Activated naive CD8-positive, alpha-beta T cell treated with anti-CD3 and anti-CD28 coated beads, Interleukin-2, amount 10 ng/mL, durations not matched to agents 7 days and 5 days (primary cell): Measurements from ENCODE around the gene TMEM151B. TPM values are rescaled to one million over a fixed set of nuclear protein-coding genes. Genes with fewer than 3 reads are reported as not detected.
A peak's percentile ranks its signal among the peaks of the same experiment; 100 is the strongest.

Source experiments
- ATAC-seq: fragments of 150-1000 bp; cut with Tn5 transposase; one replicate; pipeline ENCODE4 v1.10.0; 2021; ENCODE audit warnings: low read depth, moderate library complexity
- POLR2A ChIA-PET: fragments of 350-600 bp; sonication (Branson Sonifier 250); formaldehyde crosslinking; loops from one replicate; lab custom pipeline; 2021; ENCODE audit warnings: antibody characterized with exemption; lab: Charles Lee
- DNase-seq: peaks from one replicate; pipeline ENCODE4 v3.0.0; 2021
- H3K27ac Mint-ChIP-seq: one replicate; pipeline ENCODE4 v1.8.0; 2022; ENCODE audit warnings: mild to moderate bottlenecking, mixed read lengths
- H3K27me3 Mint-ChIP-seq: one replicate; pipeline ENCODE4 v1.8.0; 2022; ENCODE audit warnings: mild to moderate bottlenecking, moderate library complexity, mixed read lengths
- H3K36me3 Mint-ChIP-seq: one replicate; pipeline ENCODE4 v1.8.0; 2021; ENCODE audit warnings: mild to moderate bottlenecking, mixed read lengths
- H3K4me1 Mint-ChIP-seq: one replicate; pipeline ENCODE4 v1.8.0; 2021; ENCODE audit warnings: mixed read lengths
- H3K4me3 Mint-ChIP-seq: one replicate; pipeline ENCODE4 v1.8.0; 2022; ENCODE audit warnings: mild to moderate bottlenecking, moderate library complexity, mixed read lengths
- H3K9me3 Mint-ChIP-seq: one replicate; pipeline ENCODE4 v1.8.0; 2021; ENCODE audit warnings: mixed read lengths
- total RNA-seq, 2 experiments: library from RNA; stranded (reverse); gene quantifications; one replicate each; pipeline ENCODE4 v1.2.3, GENCODE V29; 2021

Gene TMEM151B
- total RNA-seq, 2 experiments from 2014 or later, result not detected

DNA sequence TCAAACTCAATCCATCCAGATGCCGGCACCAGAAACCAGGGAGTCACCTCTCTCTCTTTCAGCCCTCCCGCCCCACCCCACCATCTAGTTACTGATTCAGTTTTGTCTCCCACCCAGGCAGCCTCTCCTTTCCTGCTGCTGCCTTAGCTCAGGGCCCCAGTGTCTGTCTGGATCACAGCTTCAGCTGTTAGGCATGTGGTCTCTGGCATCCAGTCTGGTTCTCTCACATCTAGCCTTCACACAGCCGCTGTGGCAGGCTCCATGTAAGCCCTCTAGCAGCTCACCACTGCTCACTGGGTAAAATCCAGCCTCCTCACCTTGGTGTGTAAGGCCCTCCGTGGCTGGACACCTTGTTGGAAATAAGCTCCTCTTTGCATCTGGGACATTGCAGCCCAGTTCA, 21.6 kb downstream of the TMEM151B start:
- no peak overlapping the region for H3K4me3 Mint-ChIP-seq
- H3K9me3 Mint-ChIP-seq, result no peaks in the 10 kb centered on the region

DNA sequence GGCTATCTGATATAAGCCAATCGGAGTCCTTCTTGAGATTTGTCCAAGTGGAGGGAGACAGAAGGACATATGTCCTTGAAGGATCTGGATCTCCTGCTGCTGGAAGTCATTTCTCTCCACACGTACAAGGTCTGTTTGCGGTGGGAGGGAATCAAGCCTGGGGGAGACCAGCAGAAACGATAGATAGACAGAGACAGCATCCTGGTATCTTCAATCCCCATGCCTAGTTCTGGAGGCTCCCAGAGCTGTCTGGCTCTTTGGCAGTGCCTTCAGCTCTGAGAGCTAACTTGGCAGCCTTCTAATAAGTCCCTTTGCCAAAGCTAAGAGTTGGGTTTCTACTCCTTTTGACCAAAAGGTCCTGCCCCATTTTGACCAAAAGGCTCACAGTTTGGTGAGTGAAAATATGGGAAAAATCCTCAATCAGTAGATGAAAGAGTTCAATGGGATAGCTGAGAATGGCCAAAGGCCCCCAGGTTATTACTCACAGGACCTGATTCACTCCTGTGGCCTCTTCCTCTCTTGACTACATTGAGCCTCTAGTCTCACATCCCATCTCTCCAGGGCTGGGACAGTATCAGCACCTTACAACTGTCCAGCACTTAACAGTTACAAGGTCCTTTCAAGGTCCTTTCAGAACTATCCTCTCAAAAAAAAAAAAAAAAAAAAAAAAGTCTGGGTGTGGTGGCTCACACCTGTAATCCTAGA, 22.6 kb downstream of the TMEM151B start:
- Mint-ChIP-seq H3K27me3 (peaks cover 67% of the 10 kb centered on the region), H3K4me3 (no peak overlapping the region), H3K36me3 (no peaks in the 10 kb centered on the region), H3K4me1 (peaks cover 2% of the 10 kb centered on the region), H3K27ac (no peak overlapping the region), H3K9me3 (no peaks in the 10 kb centered on the region)
- ATAC-seq, result no peak
- POLR2A ChIA-PET, result interaction anchor here (0.7 kb wide), 2 partner anchors 19 to 604 kb away, joined by 3 read pairs; no protein-coding TSS in a partner anchor
- no peak for DNase-seq

More for the DNA sequence above, 21.6 kb downstream of the TMEM151B start:
- Mint-ChIP-seq H3K27ac (no peak overlapping the region), H3K36me3 (no peaks in the 10 kb centered on the region), H3K27me3 (peaks cover 67% of the 10 kb centered on the region), H3K4me1 (no peaks in the 10 kb centered on the region)
- ATAC-seq, result no peak
- no peak for DNase-seq
- POLR2A ChIA-PET, result no interaction called here

DNA sequence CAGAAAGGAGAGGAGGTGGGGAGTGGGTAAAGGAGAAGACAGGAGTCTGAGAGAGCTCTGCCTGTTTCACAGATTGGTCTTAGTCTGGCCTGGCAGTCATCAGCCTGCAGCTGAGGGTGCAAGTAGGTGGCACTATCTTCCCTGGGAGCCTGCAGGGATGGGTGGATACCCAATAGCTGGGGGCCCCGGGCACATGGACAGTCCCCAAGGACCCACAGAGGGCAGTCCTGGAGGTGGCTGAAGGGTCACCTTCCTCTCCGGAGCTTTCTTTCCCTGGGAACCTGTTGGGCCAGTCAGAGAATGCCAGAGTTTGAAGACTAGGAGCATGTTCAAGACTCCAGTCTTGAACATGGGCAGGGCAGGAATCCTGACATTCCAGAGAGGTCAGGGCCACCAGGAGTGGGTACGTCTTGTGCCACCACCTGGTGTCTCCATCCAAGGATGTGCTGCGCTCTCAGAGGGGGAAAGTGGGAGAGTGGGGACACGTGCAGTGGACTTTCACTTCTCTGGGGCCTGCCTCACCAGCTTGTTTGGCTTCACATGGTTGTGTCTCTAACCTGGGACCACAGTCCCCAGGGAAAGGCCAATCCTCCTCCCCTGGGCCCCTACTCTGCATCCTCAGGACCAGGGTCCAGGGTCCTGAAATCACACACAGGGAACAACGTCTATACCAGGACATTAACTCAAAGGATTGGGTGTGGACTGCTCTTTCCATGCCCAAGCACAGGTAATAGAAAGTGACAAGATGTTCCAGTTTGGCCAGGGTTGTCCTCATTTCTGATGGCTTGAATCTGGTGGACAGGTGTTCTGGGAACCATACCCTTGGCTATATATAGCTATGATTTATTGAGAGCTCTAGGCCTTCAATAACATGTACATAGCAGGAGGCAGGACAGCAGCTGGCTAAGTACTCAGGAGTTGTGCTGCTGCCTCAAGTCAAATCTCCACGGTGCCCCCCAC, 24.9 kb downstream of the TMEM151B start:
- no peaks in the 10 kb centered on the region for H3K9me3 Mint-ChIP-seq
- POLR2A ChIA-PET, result interaction anchor here (0.6 to 1.3 kb wide), 4 partner anchors 10 to 18 kb away, joined by 3 to 4 read pairs (median 3); partner anchors contain the start of gene AARS2
- peaks cover 2% of the 10 kb centered on the region for H3K36me3 Mint-ChIP-seq
- peaks cover 3% of the 10 kb centered on the region for H3K4me1 Mint-ChIP-seq
- DNase-seq, result no peak
- H3K27me3 Mint-ChIP-seq, result peaks cover 61% of the 10 kb centered on the region
- no peak overlapping the region for H3K27ac Mint-ChIP-seq
- no peak overlapping the region for H3K4me3 Mint-ChIP-seq
- ATAC-seq, result no peak

DNA sequence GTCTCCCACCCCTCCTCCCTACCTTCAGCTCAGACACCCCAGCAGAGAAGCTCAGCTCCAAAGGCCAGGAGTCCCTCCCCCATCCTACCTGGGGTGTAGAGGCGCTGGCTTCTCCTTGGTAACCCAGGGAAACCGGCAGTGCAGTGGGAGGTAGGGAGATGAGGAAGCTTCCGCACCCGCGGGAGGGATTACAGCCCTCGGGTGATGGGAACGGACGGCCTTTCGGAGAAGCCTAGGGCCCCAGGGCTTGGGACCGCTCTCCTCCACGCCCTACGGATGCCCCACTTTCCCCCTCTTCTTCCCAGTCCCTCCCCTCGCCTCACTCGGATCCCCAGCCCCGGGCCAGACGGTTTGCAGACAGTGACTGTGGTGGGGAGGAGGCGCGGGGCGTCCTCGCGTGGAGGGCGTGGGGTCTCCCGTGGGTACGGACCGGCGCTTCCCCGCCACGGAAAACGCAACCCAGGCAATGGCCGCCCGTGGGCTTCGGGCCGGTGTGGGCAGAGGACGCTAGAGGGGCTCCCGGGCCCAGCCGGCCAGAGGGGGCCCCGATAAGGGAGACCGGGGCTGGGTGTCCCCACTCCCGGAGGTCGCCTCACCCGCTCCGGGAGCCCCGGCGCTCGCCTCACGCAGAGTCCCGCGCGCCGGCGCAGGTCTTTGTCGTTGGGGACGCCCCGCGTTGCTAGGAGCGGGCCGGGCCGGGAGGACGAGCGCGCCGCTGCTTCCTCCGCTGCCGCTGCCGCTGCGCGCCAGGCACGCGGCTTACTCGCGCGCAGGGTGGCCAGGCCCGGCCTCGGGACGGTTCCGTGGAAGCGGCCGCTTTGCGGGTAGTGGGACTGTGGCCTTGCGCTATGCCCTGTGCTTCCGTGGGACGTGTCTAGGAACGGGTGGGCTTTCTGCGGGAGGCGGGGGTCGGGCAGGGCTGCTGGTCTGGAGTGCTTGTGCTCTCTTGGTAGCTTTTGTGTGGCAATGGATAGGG, 27.1 kb downstream of the TMEM151B start:
- Mint-ChIP-seq H3K27ac (no peak overlapping the region), H3K27me3 (peaks cover 45% of the 10 kb centered on the region), H3K9me3 (no peaks in the 10 kb centered on the region), H3K4me3 (peak overlapping the region; percentile 57), H3K36me3 (peaks cover 10% of the 10 kb centered on the region), H3K4me1 (peaks cover 3% of the 10 kb centered on the region)
- DNase-seq (peak; percentile 73), ATAC-seq (peak; percentile 89)
- POLR2A ChIA-PET, result interaction anchor here (0.6 to 1.1 kb wide), 3 partner anchors 31 to 90 kb away, joined by 3 to 4 read pairs (median 3); partner anchors contain the start of gene CDC5L

DNA sequence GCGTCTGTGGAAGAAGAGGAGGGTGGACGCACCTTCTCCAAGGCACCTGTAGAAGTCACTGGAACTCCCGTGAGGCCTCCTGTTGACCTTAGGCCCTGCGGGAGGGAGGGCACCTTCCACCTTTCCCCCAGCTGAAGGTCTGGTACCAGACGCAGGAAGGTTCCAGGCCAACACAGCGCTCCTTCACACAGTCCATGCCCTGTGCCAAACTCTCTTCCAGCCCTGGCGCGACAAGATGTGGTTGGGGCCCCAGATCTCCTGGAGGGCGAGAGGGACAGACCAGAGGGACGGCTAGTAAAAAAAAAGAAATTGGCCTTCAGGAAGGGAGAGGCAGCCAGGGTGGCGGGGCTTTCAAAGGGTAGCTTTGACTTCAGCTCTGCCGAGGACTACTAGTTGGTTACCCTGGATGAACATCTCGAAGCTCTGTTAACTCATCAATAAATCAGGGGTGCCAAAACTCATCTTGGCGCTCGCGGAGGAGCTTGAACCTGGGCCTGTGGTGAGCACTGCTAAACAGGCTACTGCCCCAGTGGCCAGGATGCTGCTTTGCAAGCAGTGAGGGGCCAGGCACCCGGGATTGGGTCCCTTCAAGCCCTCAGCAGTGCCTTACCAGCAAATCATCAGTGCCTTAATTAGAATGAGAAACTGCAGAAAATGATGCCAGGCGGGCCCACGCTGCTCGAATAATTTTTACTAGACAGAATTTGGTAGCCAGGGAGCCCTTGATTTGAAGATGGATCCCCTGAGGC, 28.0 kb downstream of the TMEM151B start:
- no peak for ATAC-seq
- peak overlapping the region; percentile 57 for H3K4me3 Mint-ChIP-seq
- peaks cover 38% of the 10 kb centered on the region for H3K27me3 Mint-ChIP-seq
- POLR2A ChIA-PET, result interaction anchor here (0.6 kb wide), 1 partner anchor 31 kb away, joined by 3 read pairs; no protein-coding TSS in a partner anchor
- H3K27ac Mint-ChIP-seq, result no peak overlapping the region
- H3K4me1 Mint-ChIP-seq, result peaks cover 3% of the 10 kb centered on the region
- no peak for DNase-seq
- no peaks in the 10 kb centered on the region for H3K9me3 Mint-ChIP-seq
- peaks cover 10% of the 10 kb centered on the region for H3K36me3 Mint-ChIP-seq

DNA sequence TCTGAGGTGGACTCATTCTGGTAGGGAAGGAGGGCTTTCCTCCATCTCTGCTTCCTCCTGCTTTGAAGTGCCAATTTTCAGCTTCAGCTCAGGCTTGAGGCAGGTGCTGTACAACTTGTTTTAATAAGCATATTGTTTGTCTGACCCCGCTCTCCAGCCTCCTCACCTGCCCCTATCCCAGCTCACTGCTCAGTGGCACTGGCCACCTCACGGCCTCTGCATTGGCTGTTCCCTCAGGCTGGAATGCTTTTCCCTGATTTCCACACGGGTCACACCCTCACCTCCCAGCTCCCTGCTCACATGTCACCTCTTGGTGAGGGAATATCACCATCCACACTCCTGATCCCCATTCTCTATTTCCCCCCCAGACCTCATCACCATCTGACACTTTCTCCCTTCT, 28.6 kb downstream of the TMEM151B start:
- Mint-ChIP-seq H3K4me1 (peaks cover 3% of the 10 kb centered on the region), H3K27ac (no peak overlapping the region), H3K4me3 (no peak overlapping the region), H3K9me3 (no peaks in the 10 kb centered on the region), H3K36me3 (peaks cover 13% of the 10 kb centered on the region), H3K27me3 (peaks cover 33% of the 10 kb centered on the region)
- ATAC-seq, result no peak
- POLR2A ChIA-PET, result no interaction called here
- DNase-seq, result no peak

DNA sequence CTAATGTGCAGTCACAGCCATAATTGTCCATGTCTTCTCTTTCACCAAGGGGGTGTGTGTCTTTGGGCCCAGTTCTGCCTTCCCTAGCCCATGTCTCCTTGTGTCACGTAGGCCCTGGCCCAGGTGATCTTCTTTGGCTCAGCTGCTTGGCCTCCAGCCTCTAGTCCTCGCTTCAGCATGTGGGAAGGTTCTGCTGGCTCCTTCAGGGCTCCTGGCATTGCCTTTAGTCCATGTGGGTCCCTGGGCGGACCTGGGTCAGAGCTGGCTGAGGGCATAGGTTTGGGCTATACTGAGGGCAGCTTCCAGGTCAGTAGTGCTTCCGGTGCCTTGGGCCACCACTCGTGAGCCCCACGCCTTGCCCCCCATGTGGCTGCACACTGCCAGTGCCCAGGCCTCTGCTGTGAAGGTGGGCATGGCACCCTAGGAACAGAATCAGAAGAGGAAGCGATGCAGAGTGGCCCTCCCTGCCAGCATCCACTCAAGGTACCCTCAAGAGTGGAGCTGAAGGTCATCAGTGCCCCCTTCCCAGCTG, 30.1 kb downstream of the TMEM151B start:
- POLR2A ChIA-PET, result no interaction called here
- no peak for ATAC-seq
- peaks cover 4% of the 10 kb centered on the region for H3K4me1 Mint-ChIP-seq

DNA sequence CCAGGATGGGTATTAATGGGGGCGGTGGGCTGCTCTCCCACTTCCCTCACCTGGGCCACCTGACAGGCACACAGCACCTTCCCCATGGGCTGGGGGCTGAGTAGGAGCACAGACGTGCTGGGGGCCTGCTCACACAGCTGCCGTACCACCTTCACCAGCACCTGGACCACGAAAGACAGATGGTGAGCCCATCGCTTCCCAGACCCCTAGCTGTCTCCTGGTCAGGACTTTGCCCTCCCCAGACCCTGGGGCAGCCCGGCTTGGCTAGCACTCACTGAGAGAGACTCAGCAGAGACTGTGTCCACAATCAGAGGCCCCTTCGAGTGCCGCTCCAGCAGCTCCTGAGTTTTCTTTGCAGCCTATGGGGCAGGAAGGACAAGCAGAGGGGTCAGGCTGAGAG, 30.9 kb downstream of the TMEM151B start:
- no peak overlapping the region for H3K27ac Mint-ChIP-seq
- no peaks in the 10 kb centered on the region for H3K9me3 Mint-ChIP-seq
- H3K4me3 Mint-ChIP-seq, result no peak overlapping the region
- H3K27me3 Mint-ChIP-seq, result peaks cover 19% of the 10 kb centered on the region
- POLR2A ChIA-PET, result no interaction called here
- peaks cover 19% of the 10 kb centered on the region for H3K36me3 Mint-ChIP-seq
- peaks cover 8% of the 10 kb centered on the region for H3K4me1 Mint-ChIP-seq
- ATAC-seq (no peak), DNase-seq (no peak)

More for the DNA sequence above, 30.1 kb downstream of the TMEM151B start:
- Mint-ChIP-seq H3K27me3 (peaks cover 24% of the 10 kb centered on the region), H3K4me3 (no peak overlapping the region), H3K9me3 (no peaks in the 10 kb centered on the region), H3K36me3 (peaks cover 13% of the 10 kb centered on the region), H3K27ac (no peak overlapping the region)
- no peak for DNase-seq

DNA sequence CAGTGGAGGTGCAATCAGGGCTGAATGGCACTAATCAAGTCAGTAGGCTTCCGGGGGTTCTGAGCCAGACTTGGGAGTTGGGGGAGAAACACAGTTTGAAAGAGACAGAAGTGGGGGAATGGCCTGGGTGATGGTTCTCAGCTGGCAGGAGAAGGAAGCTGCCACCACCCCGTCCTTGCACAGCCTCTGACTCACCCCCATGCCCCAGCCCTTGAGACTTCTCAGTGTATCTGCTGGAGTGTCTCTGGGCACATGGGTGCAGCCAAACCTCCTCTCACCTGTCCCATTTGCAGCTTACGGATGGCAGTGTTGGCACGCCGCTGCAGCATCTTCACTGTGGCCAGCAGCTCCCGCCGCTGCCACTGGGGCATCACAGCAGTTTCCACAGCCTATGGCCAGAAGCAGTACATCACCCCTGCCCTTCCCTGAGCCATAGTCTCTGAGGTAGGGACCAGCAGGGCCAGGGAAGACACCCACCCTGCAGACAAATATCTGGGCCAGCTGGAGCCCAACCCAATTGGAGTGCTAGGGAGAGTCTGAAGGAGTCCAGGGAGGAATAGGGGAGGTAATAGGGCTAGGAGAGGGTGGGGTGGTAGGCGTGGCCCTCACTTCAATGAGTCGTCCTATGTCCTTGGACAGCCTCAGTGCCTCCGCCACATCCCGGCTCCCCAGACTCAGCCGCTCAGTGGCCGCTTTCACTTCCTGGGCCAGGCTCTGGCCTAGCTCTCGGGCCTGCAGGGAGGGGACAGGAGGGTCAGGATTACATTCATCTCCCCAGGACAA, 31.7 kb downstream of the TMEM151B start:
- POLR2A ChIA-PET, result no interaction called here
- no peaks in the 10 kb centered on the region for H3K9me3 Mint-ChIP-seq
- no peak for DNase-seq
- H3K27ac Mint-ChIP-seq, result no peak overlapping the region
- peaks cover 8% of the 10 kb centered on the region for H3K4me1 Mint-ChIP-seq
- H3K36me3 Mint-ChIP-seq, result peaks cover 19% of the 10 kb centered on the region
- no peak for ATAC-seq
- H3K4me3 Mint-ChIP-seq, result no peak overlapping the region
- H3K27me3 Mint-ChIP-seq, result peaks cover 11% of the 10 kb centered on the region

DNA sequence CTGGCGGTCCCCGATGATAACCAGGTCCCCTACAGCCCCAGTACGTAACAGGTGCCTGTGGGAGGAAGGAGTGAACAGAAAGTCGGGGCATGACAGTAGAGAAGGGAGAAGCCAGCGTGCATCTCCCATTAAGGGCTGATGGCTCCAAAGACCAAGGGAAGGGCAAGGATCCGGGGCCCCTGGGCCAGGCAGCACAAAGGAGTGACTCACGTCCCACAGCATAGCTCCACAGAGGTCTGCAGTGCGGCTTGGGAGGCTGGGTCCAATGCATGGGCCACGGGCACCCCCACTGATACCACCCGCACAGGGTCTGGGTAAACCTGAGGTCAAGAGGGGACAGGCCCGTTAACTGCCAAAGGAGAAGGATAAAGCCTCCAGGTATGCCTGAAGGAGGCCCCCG, 32.6 kb downstream of the TMEM151B start:
- Mint-ChIP-seq H3K9me3 (no peaks in the 10 kb centered on the region), H3K4me3 (no peak overlapping the region), H3K36me3 (peaks cover 19% of the 10 kb centered on the region), H3K4me1 (peaks cover 6% of the 10 kb centered on the region), H3K27ac (no peak overlapping the region), H3K27me3 (peaks cover 6% of the 10 kb centered on the region)
- DNase-seq (no peak), ATAC-seq (no peak)
- POLR2A ChIA-PET, result no interaction called here

DNA sequence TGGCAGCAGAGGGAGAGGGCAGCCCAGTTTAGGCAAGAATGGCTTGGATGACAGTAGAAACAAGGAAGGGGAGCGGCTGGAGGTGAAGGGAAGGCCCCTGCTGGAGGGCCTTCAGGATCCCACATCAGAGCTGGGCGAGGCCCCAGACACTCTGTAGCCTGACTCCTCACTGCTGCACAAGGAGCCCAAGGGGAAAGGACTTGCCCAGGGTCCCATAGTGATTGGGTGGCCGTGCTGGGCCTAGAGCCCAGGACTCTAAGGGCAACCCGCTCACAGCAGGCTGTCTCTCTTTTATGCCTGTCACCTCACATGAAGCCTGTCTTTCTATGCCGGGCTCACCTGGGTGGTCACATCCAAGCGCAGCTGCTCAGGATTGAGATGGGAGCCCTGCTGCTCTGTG, 33.6 kb downstream of the TMEM151B start:
- POLR2A ChIA-PET, result no interaction called here
- ATAC-seq (no peak), DNase-seq (no peak)
- Mint-ChIP-seq H3K4me3 (no peak overlapping the region), H3K36me3 (peaks cover 22% of the 10 kb centered on the region), H3K27ac (no peak overlapping the region), H3K9me3 (no peaks in the 10 kb centered on the region), H3K27me3 (no peaks in the 10 kb centered on the region), H3K4me1 (peaks cover 6% of the 10 kb centered on the region)
